Astrocyte (in vitro differentiated cells and primary cell): ENCODE data around the gene HACD1. TPM values are rescaled to one million over a fixed set of nuclear protein-coding genes. Genes with fewer than 3 reads are reported as not detected.

Experiments used
- DNase-seq: peaks from one replicate; pipeline ENCODE4 v3.0.0-alpha.2; 2010; ENCODE audit warnings: low read depth
- FAIRE-seq: peaks from 2 replicates; lab custom pipeline; 2011; peaks lifted over from hg19 to GRCh38; lab: Jason Lieb, UNC
- H2AFZ ChIP-seq: 2 replicates; pipeline ENCODE4 v1.6.0; 2012; ENCODE audit warnings: low read depth, low read length, inconsistent platforms
- H3K27ac ChIP-seq: 2 replicates; pipeline ENCODE4 v1.5.1; 2011; ENCODE audit warnings: low read depth, low read length, inconsistent platforms
- H3K27me3 ChIP-seq: 2 replicates; pipeline ENCODE4 v1.6.0; 2011; ENCODE audit warnings: low read length, inconsistent platforms; ENCODE audit not compliant: insufficient read depth
- H3K36me3 ChIP-seq: 2 replicates; pipeline ENCODE4 v1.5.1; 2011; ENCODE audit warnings: low read length, inconsistent platforms; ENCODE audit not compliant: insufficient read depth
- H3K4me1 ChIP-seq: 2 replicates; pipeline ENCODE4 v1.5.1; 2011; ENCODE audit warnings: low read length, inconsistent platforms; ENCODE audit not compliant: insufficient read depth
- H3K4me2 ChIP-seq: 2 replicates; pipeline ENCODE4 v1.6.0; 2012; ENCODE audit warnings: low read length, inconsistent platforms
- H3K4me3 ChIP-seq: 2 replicates; pipeline ENCODE4 v1.5.1; 2011; ENCODE audit warnings: low read depth, mild to moderate bottlenecking, low read length, inconsistent platforms; ENCODE audit not compliant: insufficient read depth
- H3K79me2 ChIP-seq: 2 replicates; pipeline ENCODE4 v1.6.0; 2012; ENCODE audit warnings: mild to moderate bottlenecking, low read length, inconsistent platforms; ENCODE audit not compliant: insufficient read depth
- H3K9ac ChIP-seq: 2 replicates; pipeline ENCODE4 v1.6.0; 2012; ENCODE audit warnings: mild to moderate bottlenecking, low read length, inconsistent platforms
- H3K9me3 ChIP-seq: 2 replicates; pipeline ENCODE4 v1.5.1; 2012; ENCODE audit warnings: low read depth, mild to moderate bottlenecking, low read length, inconsistent platforms; ENCODE audit not compliant: insufficient read depth
- H4K20me1 ChIP-seq: 2 replicates; pipeline ENCODE4 v1.6.0; 2012; ENCODE audit warnings: low read length, inconsistent platforms; ENCODE audit not compliant: insufficient read depth
- H3K27ac Mint-ChIP-seq: one replicate; pipeline ENCODE4 v1.8.0; 2021; ENCODE audit warnings: mild to moderate bottlenecking, mixed read lengths; ENCODE audit not compliant: unreplicated experiment
- H3K27me3 Mint-ChIP-seq: one replicate; pipeline ENCODE4 v1.8.0; 2021; ENCODE audit warnings: low read depth, mixed read lengths; ENCODE audit not compliant: unreplicated experiment
- H3K36me3 Mint-ChIP-seq: one replicate; pipeline ENCODE4 v1.8.0; 2021; ENCODE audit warnings: low read depth, mixed read lengths; ENCODE audit not compliant: unreplicated experiment
- H3K4me1 Mint-ChIP-seq: one replicate; pipeline ENCODE4 v1.8.0; 2021; ENCODE audit warnings: low read depth, mixed read lengths; ENCODE audit not compliant: unreplicated experiment
- H3K4me3 Mint-ChIP-seq: one replicate; pipeline ENCODE4 v1.8.0; 2021; ENCODE audit warnings: mild to moderate bottlenecking, moderate library complexity, mixed read lengths; ENCODE audit not compliant: unreplicated experiment
- H3K9me3 Mint-ChIP-seq: one replicate; pipeline ENCODE4 v1.8.0; 2021; ENCODE audit warnings: mild to moderate bottlenecking, mixed read lengths; ENCODE audit not compliant: unreplicated experiment
- CTCF ChIP-seq: IDR thresholded peaks from 2 replicates; pipeline ENCODE4 v1.5.1; 2011; ENCODE audit warnings: low read depth, mild to moderate bottlenecking, inconsistent platforms, low read length, moderate library complexity; ENCODE audit not compliant: insufficient read depth
- EZH2 ChIP-seq: IDR thresholded peaks from 2 replicates; pipeline ENCODE4 v1.6.1; 2012; ENCODE audit warnings: mild to moderate bottlenecking, low read length, inconsistent platforms; ENCODE audit not compliant: insufficient read depth
- total RNA-seq: library from RNA; stranded (reverse); gene quantifications from 2 replicates; pipeline ENCODE4 v1.2.1, GENCODE V29; 2021

Gene HACD1
- total RNA-seq, 1 donor from 2014 or later: 87.7 TPM

- H3K79me2 ChIP-seq: no peaks in the 10 kb centered on the region
- DNase-seq (no peak), FAIRE-seq (no peak)
- H3K4me1 ChIP-seq: no peaks in the 10 kb centered on the region
- no peak overlapping the region for H3K9ac ChIP-seq
- Mint-ChIP-seq H3K27me3 (peaks cover 5% of the 10 kb centered on the region), H3K27ac (no peak overlapping the region), H3K4me3 (no peak overlapping the region), H3K36me3 (no peaks in the 10 kb centered on the region), H3K9me3 (no peaks in the 10 kb centered on the region), H3K4me1 (no peaks in the 10 kb centered on the region)
- H3K27ac ChIP-seq: no peak overlapping the region
- no peak overlapping the region for H3K4me2 ChIP-seq
- peaks cover 2% of the 10 kb centered on the region for H3K27me3 ChIP-seq
- no peaks in the 10 kb centered on the region for H3K9me3 ChIP-seq
- H4K20me1 ChIP-seq: no peaks in the 10 kb centered on the region
- H3K36me3 ChIP-seq: no peaks in the 10 kb centered on the region
- H3K4me3 ChIP-seq: no peak overlapping the region
- H2AFZ ChIP-seq: no peak overlapping the region
- no peak for TF ChIP-seq EZH2
- TF ChIP-seq CTCF: no peak
Observed at GRCh38 chr10:17626656-17627055, 9.5 kb upstream of the HACD1 start.

- H3K4me3 ChIP-seq: no peak overlapping the region
- H3K9me3 Mint-ChIP-seq: no peaks in the 10 kb centered on the region
- FAIRE-seq: no peak
- H3K4me2 ChIP-seq: no peak overlapping the region
- no peak for DNase-seq
- no peak overlapping the region for H3K27ac Mint-ChIP-seq
- H3K9me3 ChIP-seq: no peaks in the 10 kb centered on the region
- no peak overlapping the region for H3K27ac ChIP-seq
- H3K4me1 ChIP-seq: no peaks in the 10 kb centered on the region
- TF ChIP-seq CTCF: no peak
- H2AFZ ChIP-seq: no peak overlapping the region
- peaks cover 2% of the 10 kb centered on the region for H3K27me3 ChIP-seq
- H3K79me2 ChIP-seq: no peaks in the 10 kb centered on the region
- H3K9ac ChIP-seq: no peak overlapping the region
- H3K27me3 Mint-ChIP-seq: peaks cover 5% of the 10 kb centered on the region
- no peaks in the 10 kb centered on the region for H3K4me1 Mint-ChIP-seq
- no peak overlapping the region for H3K4me3 Mint-ChIP-seq
- H4K20me1 ChIP-seq: no peaks in the 10 kb centered on the region
- H3K36me3 Mint-ChIP-seq: no peaks in the 10 kb centered on the region
- H3K36me3 ChIP-seq: no peaks in the 10 kb centered on the region
Observed at GRCh38 chr10:17624996-17625395, 7.8 kb upstream of the HACD1 start.

GRCh38 chr10:17622061-17622460 lies 4.9 kb upstream of the HACD1 start:
- no peak overlapping the region for H2AFZ ChIP-seq

More at GRCh38 chr10:17622061-17622460, 4.9 kb upstream of the HACD1 start:
- DNase-seq (no peak), FAIRE-seq (no peak)
- H3K4me1 Mint-ChIP-seq: no peaks in the 10 kb centered on the region
- peaks cover 5% of the 10 kb centered on the region for H3K27me3 Mint-ChIP-seq
- H3K27ac Mint-ChIP-seq: no peak overlapping the region
- H3K9me3 Mint-ChIP-seq: no peaks in the 10 kb centered on the region
- H3K4me3 ChIP-seq: no peak overlapping the region
- no peaks in the 10 kb centered on the region for H3K36me3 ChIP-seq
- no peaks in the 10 kb centered on the region for H3K4me1 ChIP-seq
- H3K4me3 Mint-ChIP-seq: no peak overlapping the region
- H4K20me1 ChIP-seq: no peaks in the 10 kb centered on the region
- no peak for TF ChIP-seq CTCF
- H3K79me2 ChIP-seq: no peaks in the 10 kb centered on the region
- no peak overlapping the region for H3K4me2 ChIP-seq
- no peaks in the 10 kb centered on the region for H3K36me3 Mint-ChIP-seq
- no peaks in the 10 kb centered on the region for H3K9me3 ChIP-seq
- H3K27me3 ChIP-seq: peaks cover 2% of the 10 kb centered on the region
- no peak overlapping the region for H3K9ac ChIP-seq
- H3K27ac ChIP-seq: no peak overlapping the region
